GM12878 (cell line): ENCODE measurements around the gene ADCY5. TPM values are rescaled to one million over a fixed set of nuclear protein-coding genes. Genes with fewer than 3 reads are reported as not detected.

Experiments
- ATAC-seq: fragments of 200-7000 bp; cut with Tn5 transposase; 3 replicates; pipeline ENCODE4 v1.9.1; 2020; ENCODE audit warnings: mild to moderate bottlenecking, moderate library complexity
- BruUV-seq: library from RNA; stranded (reverse); fragments of 400-500 nt; replicated peaks from 2 replicates; lab custom pipeline; 2021; lab: Mats Ljungman, UMichigan
- CTCF ChIA-PET: fragments of 300-600 bp; sonication (Branson Sonifier 250); formaldehyde crosslinking; extraction: SDS; loops from one replicate; lab custom pipeline; 2021; ENCODE audit warnings: inconsistent platforms; lab: Yijun Ruan, JAX
- POLR2A ChIA-PET: fragments of 350-600 bp; formaldehyde crosslinking; extraction: SDS; loops from one replicate; lab custom pipeline; 2021; ENCODE audit warnings: inconsistent platforms; lab: Charles Lee
- RAD21 ChIA-PET: fragments of 300-600 bp; sonication (Branson Sonifier 250); formaldehyde crosslinking; loops from one replicate; lab custom pipeline; 2023; ENCODE audit warnings: antibody characterized with exemption; ENCODE audit not compliant: unreplicated experiment; lab: Charles Lee
- SMC1A ChIA-PET: fragments of 300-600 bp; sonication (Branson Sonifier 250); formaldehyde crosslinking; loops from one replicate; lab custom pipeline; 2023; ENCODE audit not compliant: unreplicated experiment, uncharacterized antibody; lab: Charles Lee
- DNase-seq: peaks from one replicate; pipeline ENCODE4 v3.0.0-alpha.2; 2011; ENCODE audit warnings: low read depth, low spot score
- FAIRE-seq: peaks from 3 replicates; lab custom pipeline; 2011; peaks lifted over from hg19 to GRCh38; lab: Jason Lieb, UNC
- H2AFZ ChIP-seq: 2 replicates; pipeline ENCODE4 v1.6.0; 2011; ENCODE audit warnings: low read depth, low read length, control low read depth; ENCODE audit not compliant: control insufficient read depth
- H3K27ac ChIP-seq: 2 replicates; pipeline ENCODE4 v1.5.1; 2011; ENCODE audit warnings: control low read depth; ENCODE audit not compliant: control insufficient read depth, insufficient read depth
- H3K27me3 ChIP-seq, 2 experiments: replicated peaks in 1 of 2; 2 replicates each; pipeline versions ENCODE4 v1.6.0 to v1.6.1; 2011; ENCODE audit warnings: low read length in 1 of 2; ENCODE audit not compliant: control insufficient read depth in 2 of 2, insufficient read depth in 2 of 2
- H3K36me3 ChIP-seq, 2 experiments: 2 replicates each; pipeline ENCODE4 v1.5.1; 2011; ENCODE audit warnings: low read length in 1 of 2; ENCODE audit not compliant: control insufficient read depth in 2 of 2, insufficient read depth in 2 of 2
- H3K4me1 ChIP-seq: 2 replicates; pipeline ENCODE4 v1.6.1; 2011; ENCODE audit warnings: mild to moderate bottlenecking, low read length, moderate library complexity, mixed read lengths; ENCODE audit not compliant: control insufficient read depth, insufficient read depth
- H3K4me2 ChIP-seq: 2 replicates; pipeline ENCODE4 v1.6.0; 2011; ENCODE audit warnings: control low read depth; ENCODE audit not compliant: control insufficient read depth, insufficient read depth
- H3K4me3 ChIP-seq: fragments of 200-600 bp; sonication (generic); 2 replicates; pipeline ENCODE4 v1.5.1; 2016
- H3K79me2 ChIP-seq: 2 replicates; pipeline ENCODE4 v1.6.0; 2011; ENCODE audit warnings: low read length; ENCODE audit not compliant: control insufficient read depth, insufficient read depth
- H3K9ac ChIP-seq: 2 replicates; pipeline ENCODE4 v1.8.0; 2011; ENCODE audit warnings: low read length, control low read depth, mixed read lengths; ENCODE audit not compliant: control insufficient read depth, insufficient read depth
- H3K9me3 ChIP-seq: replicated peaks from 3 replicates; pipeline ENCODE4 v1.5.1; 2011; ENCODE audit warnings: mild to moderate bottlenecking, low read length; ENCODE audit not compliant: control insufficient read depth, insufficient read depth
- H4K20me1 ChIP-seq: 2 replicates; pipeline ENCODE4 v1.6.0; 2011; ENCODE audit not compliant: control insufficient read depth, insufficient read depth
- CREM ChIP-seq: IDR thresholded peaks from 2 replicates; pipeline ENCODE4 v1.6.1; 2014; ENCODE audit warnings: antibody characterized with exemption, low read depth
- CTCF ChIP-seq, 3 experiments: IDR thresholded peaks in 2 of 3; conservative IDR thresholded peaks in 1 of 3; 2 replicates each; pipeline ENCODE4 v1.5.1; 2011; ENCODE audit warnings: low read depth in 3 of 3, low read length in 3 of 3, mild to moderate bottlenecking in 3 of 3, control low read depth in 2 of 3, moderate library complexity in 2 of 3, inconsistent platforms in 1 of 3, mixed read lengths in 1 of 3; ENCODE audit not compliant: control insufficient read depth in 2 of 3, insufficient read depth in 1 of 3; ENCODE audit errors: extremely low read depth in 1 of 3
- EED ChIP-seq: sonication (generic); IDR thresholded peaks from 2 replicates; pipeline ENCODE4 v1.6.1; 2016; ENCODE audit warnings: antibody characterized with exemption, low read depth
- HSF1 ChIP-seq: fragments of 150-350 bp; IDR thresholded peaks from 2 replicates; pipeline ENCODE4 v1.6.1; 2014; ENCODE audit warnings: mild to moderate bottlenecking, low read depth, low read length
- IRF4 ChIP-seq: IDR thresholded peaks from 2 replicates; pipeline ENCODE4 v1.6.1; 2011; ENCODE audit warnings: low read depth, low read length
- STAT1 ChIP-seq: fragments of 450-650 bp; conservative IDR thresholded peaks from 2 replicates; pipeline ENCODE4 v1.6.1; 2014; ENCODE audit warnings: antibody characterized with exemption, mild to moderate bottlenecking
- ZBTB11 ChIP-seq: fragments of 450-650 bp; formaldehyde crosslinking; IDR thresholded peaks from 2 replicates; pipeline ENCODE4 v1.5.0; 2022; ENCODE audit warnings: mild to moderate bottlenecking, missing genetic modification characterization
- ZNF24 ChIP-seq: fragments of 450-650 bp; IDR thresholded peaks from 2 replicates; pipeline ENCODE4 v1.6.1; 2017; ENCODE audit warnings: antibody characterized with exemption, mild to moderate bottlenecking
- WGBS: methylation state at CpG from one replicate; pipeline ENCODE4 v1.1.6; 2016; ENCODE audit warnings: low lambda C conversion rate; ENCODE audit not compliant: insufficient replicate concordance, insufficient coverage; ENCODE audit errors: missing lambda C conversion rate; 5-methylcytosine and 5-hydroxymethylcytosine counted together
- in situ Hi-C: fragments of 300-500 bp; cut with MboI; formaldehyde crosslinking; loops from 9 replicates; pipeline ENCODE4 v1.14.3; 2018; ENCODE audit warnings: mixed read lengths
- intact Hi-C: fragments of 100-400 bp; cut with micrococcal nuclease; formaldehyde crosslinking; loops from one replicate; pipeline ENCODE4 v1.14.2; 2022; ENCODE audit not compliant: unreplicated experiment
- polyA plus RNA-seq, 11 experiments: library from polyadenylated mRNA; depleted of rRNA in 4 of 11; unstranded in 6 of 11; stranded (reverse) in 5 of 11; fragments of >200 nt; fragmentation: Nextera tagmentation in 4 of 11; fragmentation: Illumina TruSeq in 1 of 11; extraction: Ambion mirVana in 4 of 11; extraction: Trizol in 1 of 11; gene quantifications; 1 replicate in 1 of 11; 2 replicates in 10 of 11; pipeline versions ENCODE4 v1.2.1 to v1.2.3, GENCODE V29; 2011 to 2016; ENCODE audit warnings: inconsistent platforms in 2 of 11, missing spikeins in 2 of 11, low read depth in 1 of 11
- total RNA-seq, 4 experiments: library from RNA; depleted of rRNA in 3 of 4; stranded (reverse); fragments of >200 nt in 3 of 4; fragmentation: Illumina TruSeq in 1 of 4; extraction: Trizol in 1 of 4; gene quantifications; 2 replicates each; pipeline versions ENCODE4 v1.2.1 to v1.2.3, GENCODE V29; 2013 to 2021

ADCY5 gene
- total and polyA plus RNA-seq, 10 of the 15 experiments (the other 5 are each of a cell fraction or from before 2014, with no cell fraction given), result under 0.01 to 0.24 (median 0.02) TPM; not detected in 4

GRCh38 chr3:123361071-123361470, 87.8 kb downstream of the ADCY5 start:
- RAD21 ChIA-PET, result no interaction called here
- no peak overlapping the region for H3K4me2 ChIP-seq
- intact Hi-C loops (no loop called here), in situ Hi-C loops (no loop called here)
- H3K79me2 ChIP-seq, result no peaks in the 10 kb centered on the region
- SMC1A ChIA-PET, result no interaction called here
- CTCF ChIA-PET, result interaction anchor here (1.1 kb wide), 1 partner anchor 128 kb away, joined by 3 read pairs; no protein-coding TSS in a partner anchor
- H3K36me3 ChIP-seq, result no peaks in the 10 kb centered on the region
- H3K9me3 ChIP-seq, result no peaks in the 10 kb centered on the region
- H4K20me1 ChIP-seq, result no peaks in the 10 kb centered on the region
- no peak for FAIRE-seq
- no peaks in the 10 kb centered on the region; a peak in 1 of 4 replicates for H3K27me3 ChIP-seq
- no peak overlapping the region for H2AFZ ChIP-seq
- POLR2A ChIA-PET, result no interaction called here
- no peak overlapping the region for H3K27ac ChIP-seq
- no peak for DNase-seq
- no TSS peak for BruUV-seq
- no peak overlapping the region for H3K4me3 ChIP-seq
- H3K9ac ChIP-seq, result no peak overlapping the region
- TF ChIP-seq CTCF (IDR thresholded peaks at IDR 0.05 in 2 of 3, conservative IDR thresholded peaks at IDR 0.05 in 1 of 3; ENCODE audit: control insufficient read depth in 2 of 3, extremely low read depth in 1 of 3, insufficient read depth in 1 of 3, low read depth in 3 of 3, low read length in 3 of 3) (0 out of 6 replicates have a peak, but pooled peaks of 1 of the 3 experiments have one; percentile 4), CREM (no peak)
- WGBS, result 19% methylated on average over 4 of the region's 4 CpGs
- no peaks in the 10 kb centered on the region for H3K4me1 ChIP-seq
- ATAC-seq, result no peak

- POLR2A ChIA-PET, result no interaction called here
These were observed 91.6 kb downstream of the ADCY5 start for GRCh38 chr3:123357275-123357674.

More at GRCh38 chr3:123357275-123357674, 91.6 kb downstream of the ADCY5 start:
- H3K4me3 ChIP-seq, result no peak overlapping the region
- H3K36me3 ChIP-seq, result no peaks in the 10 kb centered on the region
- no peak overlapping the region for H2AFZ ChIP-seq
- H3K27me3 ChIP-seq, result peaks cover 0 to 2% of the 10 kb centered on the region in 2 experiments; a peak in 2 of 4 replicates
- intact Hi-C loops (no loop called here), in situ Hi-C loops (no loop called here)
- ChIA-PET SMC1A (no interaction called here), CTCF (no interaction called here), RAD21 (no interaction called here)
- H3K27ac ChIP-seq, result no peak overlapping the region
- H3K4me2 ChIP-seq, result no peak overlapping the region
- H4K20me1 ChIP-seq, result no peaks in the 10 kb centered on the region
- DNase-seq (no peak), ATAC-seq (no peak), FAIRE-seq (no peak)
- WGBS, result 24% methylated on average over 3 of the region's 3 CpGs
- H3K79me2 ChIP-seq, result no peaks in the 10 kb centered on the region
- TF ChIP-seq HSF1 (no peak), ZBTB11 (no peak), EED (no peak), IRF4 (no peak), ZNF24 (no peak), STAT1 (no peak)
- no peaks in the 10 kb centered on the region for H3K9me3 ChIP-seq
- H3K4me1 ChIP-seq, result no peaks in the 10 kb centered on the region
- BruUV-seq, result no TSS peak
- no peak overlapping the region for H3K9ac ChIP-seq
